GM12873 (cell line): ENCODE measurements around the gene HTT.

ENCODE experiments used
- CTCF ChIP-seq: IDR thresholded peaks from 2 replicates; pipeline ENCODE4 v1.5.1; 2012; ENCODE audit warnings: low read depth, mild to moderate bottlenecking, moderate library complexity, low read length, control low read depth; ENCODE audit not compliant: insufficient read depth; ENCODE audit errors: missing control alignments

Gene HTT

GRCh38 chr4:3111461-3111860 lies 37.0 kb downstream of the HTT start:
- no peak for TF ChIP-seq CTCF

GRCh38 chr4:3112201-3112600 lies 37.7 kb downstream of the HTT start:
- TF ChIP-seq CTCF: no peak

DNA sequence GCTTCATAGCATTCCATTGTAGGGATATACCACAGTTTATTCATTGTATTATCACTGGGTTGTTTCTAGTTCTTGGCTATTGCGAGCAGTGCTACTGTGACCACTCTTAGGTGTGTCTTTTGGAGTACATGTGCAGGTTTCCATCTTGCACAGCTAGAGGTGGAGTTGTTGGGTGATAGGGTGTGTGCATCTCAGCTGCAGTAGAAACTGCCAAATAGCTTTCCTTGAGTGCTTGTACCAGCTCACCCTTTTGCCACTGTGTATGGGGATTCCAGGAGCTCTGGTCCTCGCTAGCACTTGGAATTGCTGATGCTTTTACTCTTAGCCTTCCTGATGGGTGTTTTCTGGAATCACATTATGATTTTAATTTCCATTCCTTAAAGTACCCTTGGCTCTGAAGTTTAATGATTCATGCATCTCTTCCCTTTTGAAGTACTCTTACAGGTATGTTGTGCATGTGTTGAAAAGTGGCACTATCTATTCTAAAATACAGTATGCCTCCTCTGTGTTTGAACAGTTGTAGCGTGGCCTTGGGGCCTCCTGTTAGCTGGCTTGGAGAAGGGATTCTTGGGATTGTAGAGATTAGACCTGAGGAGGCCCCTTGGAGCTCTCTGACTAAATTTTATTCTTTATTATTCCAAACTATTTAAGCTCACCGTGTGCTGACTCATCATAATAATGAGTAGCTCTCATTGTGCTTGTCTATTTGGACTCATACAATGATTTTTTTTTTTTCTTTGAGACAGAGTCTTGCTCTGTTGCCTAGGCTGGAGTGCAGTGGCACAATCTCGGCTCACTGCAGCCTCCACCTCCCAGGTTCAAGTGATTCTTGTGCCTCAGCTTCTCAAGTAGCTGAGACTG lies 38.4 kb downstream of the HTT start:
- TF ChIP-seq CTCF: no peak

DNA sequence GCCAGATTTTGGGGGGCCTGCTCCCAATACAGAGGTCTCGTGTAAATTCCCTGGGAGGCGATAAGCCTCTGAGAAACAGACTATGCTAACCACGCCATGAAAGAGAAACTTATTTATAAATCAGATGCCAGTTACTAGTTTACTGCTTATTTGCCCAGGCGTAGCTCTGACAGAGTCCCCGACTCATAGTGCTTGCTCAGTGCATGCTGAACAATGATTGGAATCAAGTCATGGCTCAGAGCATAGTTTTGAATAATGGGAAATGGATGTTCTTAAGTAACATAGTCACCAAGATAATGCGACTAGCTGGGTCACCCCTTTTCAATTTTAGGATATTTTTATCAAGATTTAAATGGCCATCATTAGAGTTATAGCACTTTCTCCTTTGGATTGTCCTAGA lies 39.9 kb downstream of the HTT start:
- no peak for TF ChIP-seq CTCF

DNA sequence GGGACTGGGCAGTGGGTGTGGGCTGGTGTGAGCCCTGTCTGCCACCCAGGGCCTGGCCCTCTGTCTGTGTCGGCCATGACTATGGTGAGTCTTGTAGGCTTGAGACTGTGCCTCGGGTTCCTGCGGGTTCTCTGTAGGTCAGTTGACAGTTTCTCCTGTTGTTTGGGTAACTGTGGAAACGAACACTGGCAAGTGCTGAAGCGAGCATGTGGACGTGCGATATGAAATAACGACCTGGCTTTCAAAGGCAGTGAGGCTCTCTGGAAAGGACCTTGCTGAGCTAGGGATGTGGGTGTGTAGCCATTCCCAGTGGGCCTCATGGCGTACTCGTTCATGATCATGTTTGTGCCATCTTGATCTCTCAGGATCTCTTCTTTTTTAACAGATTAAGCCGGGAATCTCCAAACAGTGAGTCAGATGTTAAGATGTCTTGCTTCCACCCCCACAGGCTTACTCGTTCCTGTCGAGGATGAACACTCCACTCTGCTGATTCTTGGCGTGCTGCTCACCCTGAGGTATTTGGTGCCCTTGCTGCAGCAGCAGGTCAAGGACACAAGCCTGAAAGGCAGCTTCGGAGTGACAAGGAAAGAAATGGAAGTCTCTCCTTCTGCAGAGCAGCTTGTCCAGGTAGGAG lies 41.3 kb downstream of the HTT start:
- TF ChIP-seq CTCF: no peak

- no peak for TF ChIP-seq CTCF
Measured at GRCh38 chr4:3116955-3117354, 42.5 kb downstream of the HTT start.

DNA sequence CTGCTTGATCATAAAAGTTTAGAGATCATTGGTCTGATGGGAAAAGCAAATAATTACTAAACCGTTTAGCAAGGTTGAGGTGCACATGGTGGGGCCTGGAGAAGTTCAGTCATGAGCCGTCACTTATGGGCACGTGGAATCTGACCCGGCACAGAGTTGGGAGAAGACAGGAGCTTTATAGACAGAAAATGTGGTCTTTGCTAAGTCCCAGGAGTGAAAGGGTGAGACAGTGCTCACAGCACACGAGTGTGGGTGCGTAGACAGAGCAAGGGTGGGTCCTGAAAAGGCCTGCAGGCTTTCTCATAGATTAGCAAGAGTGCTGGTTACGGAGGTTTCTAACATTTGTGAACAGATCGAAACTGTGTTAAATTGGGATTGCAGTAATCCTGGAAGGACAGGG lies 43.8 kb downstream of the HTT start:
- TF ChIP-seq CTCF: no peak
